HCEC 1CT (cell line): ENCODE measurements around the gene RRP9.
A peak's percentile ranks its signal among the peaks of the same experiment; 100 is the strongest.
"Not testable (repeated sequence)": the region's sequence is repeated elsewhere in the genome, so short reads cannot be mapped to it uniquely, and the experiment has no call there.

Experiments used
- DNase-seq: peaks from one replicate; pipeline ENCODE4 v3.0.0-alpha.2; 2017

RRP9 gene

GRCh38 chr3:51941798-51942602, at the start of gene RRP9, which contains the start of gene PARP3:
Gene RRP9 (minus strand): TSS chr3:51941904. CDS start chr3:51941867, 37 bp downstream.
Gene PARP3 (plus strand): TSS chr3:51942363. CDS start chr3:51943356, 993 bp downstream.
- DNase-seq = peak; percentile 100

GRCh38 chr3:51990501-51990971, 48.8 kb upstream of the RRP9 start:
- DNase-seq = not testable (repeated sequence)

- DNase-seq = no peak
Measured at GRCh38 chr3:51988286-51989146, 46.8 kb upstream of the RRP9 start.

GRCh38 chr3:51987568-51987967, 45.9 kb upstream of the RRP9 start:
- DNase-seq = no peak

- no peak for DNase-seq
Measured at GRCh38 chr3:51986010-51986947, 44.6 kb upstream of the RRP9 start.

GRCh38 chr3:51985063-51985462, 43.4 kb upstream of the RRP9 start:
- DNase-seq = no peak

GRCh38 chr3:51984269-51984647, 42.6 kb upstream of the RRP9 start:
- no peak for DNase-seq

GRCh38 chr3:51983578-51984268, 42.0 kb upstream of the RRP9 start:
- no peak for DNase-seq

GRCh38 chr3:51982838-51983577, 41.3 kb upstream of the RRP9 start, which contains the start of gene ACY1:
Gene ACY1 (plus strand): TSS chr3:51983535. CDS start chr3:51984065, 530 bp downstream.
- peak; percentile 86 for DNase-seq

GRCh38 chr3:51982352-51982837, 40.7 kb upstream of the RRP9 start:
- peak; percentile 34 for DNase-seq

GRCh38 chr3:51980253-51980652, 38.5 kb upstream of the RRP9 start:
- DNase-seq = no peak

GRCh38 chr3:51978143-51978502, 36.4 kb upstream of the RRP9 start:
- no peak for DNase-seq

GRCh38 chr3:51977446-51978142, 35.9 kb upstream of the RRP9 start:
- DNase-seq = no peak

GRCh38 chr3:51975852-51976549, 34.3 kb upstream of the RRP9 start:
- no peak for DNase-seq

GRCh38 chr3:51974963-51975851, 33.5 kb upstream of the RRP9 start, which contains the start of gene ABHD14A:
Gene ABHD14A (plus strand): TSS chr3:51975064. CDS start chr3:51975136, 72 bp downstream.
- DNase-seq = peak; percentile 52

- no peak for DNase-seq
Measured at GRCh38 chr3:51974277-51974962, 32.7 kb upstream of the RRP9 start.

- no peak for DNase-seq
Measured at GRCh38 chr3:51971350-51971749, 29.6 kb upstream of the RRP9 start.
